ENCODE data around the gene STK32A.

Gene STK32A

GRCh38 chr5:147327905-147328304 is 93.1 kb downstream of the STK32A start:
- no peak for TF ChIP-seq JUND (IDR thresholded peaks at IDR 0.05; ENCODE audit: low read depth)
- DNase-seq (ENCODE audit: low read depth in 1 of 2, low spot score in 1 of 2) = no peak
- in situ Hi-C loops (cut with HindIII; ENCODE audit: low pct_unique_long_range_greater_than_20kb, low sequenced_read_pairs) = no loop called here

GRCh38 chr5:147332658-147333057 is 97.8 kb downstream of the STK32A start:
- no peak for DNase-seq (ENCODE audit: low read depth in 1 of 2, low spot score in 1 of 2)
- in situ Hi-C loops (cut with HindIII; ENCODE audit: low pct_unique_long_range_greater_than_20kb, low sequenced_read_pairs) = no loop called here

DNA sequence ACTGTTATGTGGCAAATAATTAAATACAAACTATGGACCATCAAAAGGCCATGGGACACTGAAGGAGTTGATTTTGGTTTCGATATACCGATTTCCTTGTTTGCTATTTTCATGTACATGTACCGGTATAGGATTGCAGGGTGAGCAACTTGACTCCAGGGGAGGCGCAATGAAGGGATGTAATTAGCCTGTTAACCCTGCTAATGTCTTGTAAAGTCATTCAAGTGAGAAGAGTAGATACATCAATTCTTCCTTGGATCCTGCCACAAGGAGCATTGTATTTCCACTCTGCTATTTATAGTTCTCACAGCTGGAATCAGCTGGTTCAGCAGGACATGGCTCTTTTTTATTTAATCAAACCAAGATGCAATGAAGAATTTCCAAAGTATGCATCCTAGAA is 102.0 kb downstream of the STK32A start:
- TF ChIP-seq JUND (IDR thresholded peaks at IDR 0.05; ENCODE audit: low read depth) = no peak
- in situ Hi-C loops (cut with HindIII; ENCODE audit: low pct_unique_long_range_greater_than_20kb, low sequenced_read_pairs) = no loop called here
- DNase-seq (ENCODE audit: low read depth in 1 of 2, low spot score in 1 of 2) = no peak

More at GRCh38 chr5:147332658-147333057, 97.8 kb downstream of the STK32A start:
- TF ChIP-seq JUND (IDR thresholded peaks at IDR 0.05; ENCODE audit: low read depth) = no peak

DNA sequence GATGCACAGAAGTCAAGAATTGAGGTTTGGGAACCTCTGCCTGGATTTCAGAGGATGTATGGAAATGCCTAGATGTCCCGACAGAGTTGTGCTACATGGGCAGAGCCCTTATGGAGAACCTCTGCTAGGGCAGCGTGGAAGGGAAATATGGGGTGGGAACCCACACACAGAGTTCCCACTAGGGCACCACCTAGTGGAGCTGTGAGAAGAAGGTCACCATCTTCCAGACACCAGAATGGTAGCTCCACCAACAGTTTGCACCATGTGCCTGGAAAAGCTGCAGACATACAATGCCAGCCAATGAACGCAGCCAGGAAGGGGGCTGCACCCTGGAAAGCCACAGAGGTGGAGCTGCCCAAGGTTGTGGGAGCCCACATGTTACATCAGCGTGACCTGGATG is 104.5 kb downstream of the STK32A start:
- in situ Hi-C loops (cut with HindIII; ENCODE audit: low pct_unique_long_range_greater_than_20kb, low sequenced_read_pairs) = no loop called here
- no peak for TF ChIP-seq JUND (IDR thresholded peaks at IDR 0.05; ENCODE audit: low read depth)
- DNase-seq (ENCODE audit: low read depth in 1 of 2, low spot score in 1 of 2) = no peak

DNA sequence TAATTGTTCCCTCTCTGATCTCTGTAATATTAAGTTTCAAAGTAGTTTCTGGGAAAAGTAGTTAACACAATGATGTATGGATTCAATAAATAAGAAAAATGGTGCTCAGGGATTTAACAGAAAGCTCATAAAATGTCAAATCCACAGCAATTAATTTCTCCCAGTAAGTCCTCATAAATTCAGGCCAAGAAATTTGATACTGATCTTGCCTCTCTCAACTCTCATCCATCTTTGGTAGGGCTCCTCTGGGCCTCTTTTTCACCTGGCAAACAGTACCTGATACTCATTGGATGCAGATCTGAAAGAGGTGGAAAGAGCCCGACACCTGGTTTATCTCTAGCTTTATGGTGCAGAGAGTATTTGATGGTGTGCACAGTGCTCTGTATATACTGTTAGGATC is 106.1 kb downstream of the STK32A start:
- in situ Hi-C loops (cut with HindIII; ENCODE audit: low pct_unique_long_range_greater_than_20kb, low sequenced_read_pairs) = no loop called here
- TF ChIP-seq JUND (IDR thresholded peaks at IDR 0.05; ENCODE audit: low read depth) = no peak

GRCh38 chr5:147341345-147341744 is 106.5 kb downstream of the STK32A start:
- TF ChIP-seq JUND (IDR thresholded peaks at IDR 0.05; ENCODE audit: low read depth) = no peak
- in situ Hi-C loops (cut with HindIII; ENCODE audit: low pct_unique_long_range_greater_than_20kb, low sequenced_read_pairs) = no loop called here
- no peak for DNase-seq (ENCODE audit: low read depth in 1 of 2, low spot score in 1 of 2)

More for the DNA sequence above, 106.1 kb downstream of the STK32A start:
- no peak for DNase-seq (ENCODE audit: low read depth in 1 of 2, low spot score in 1 of 2)

DNA sequence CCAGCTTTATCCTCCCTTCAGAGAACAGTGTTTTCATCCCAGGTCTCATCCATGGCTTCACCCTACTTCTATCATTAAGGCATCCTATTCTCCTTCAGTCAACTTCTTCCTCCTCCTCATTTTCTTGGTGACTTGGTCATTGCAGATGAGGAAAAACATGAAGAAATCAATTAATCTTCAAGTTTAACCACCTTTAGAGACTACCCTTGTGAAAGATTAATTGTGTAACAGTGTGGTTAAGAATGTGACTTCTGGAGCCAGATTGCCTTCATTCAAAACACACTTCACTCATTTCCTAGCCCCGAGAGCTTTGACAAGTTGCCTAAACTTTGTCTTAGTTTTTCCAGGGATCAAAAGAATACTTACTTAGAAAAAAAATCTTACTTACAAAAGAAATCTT is 110.0 kb downstream of the STK32A start:
- in situ Hi-C loops (cut with HindIII; ENCODE audit: low pct_unique_long_range_greater_than_20kb, low sequenced_read_pairs) = no loop called here
- no peak for DNase-seq (ENCODE audit: low read depth in 1 of 2, low spot score in 1 of 2)
- TF ChIP-seq JUND (IDR thresholded peaks at IDR 0.05; ENCODE audit: low read depth) = no peak

DNA sequence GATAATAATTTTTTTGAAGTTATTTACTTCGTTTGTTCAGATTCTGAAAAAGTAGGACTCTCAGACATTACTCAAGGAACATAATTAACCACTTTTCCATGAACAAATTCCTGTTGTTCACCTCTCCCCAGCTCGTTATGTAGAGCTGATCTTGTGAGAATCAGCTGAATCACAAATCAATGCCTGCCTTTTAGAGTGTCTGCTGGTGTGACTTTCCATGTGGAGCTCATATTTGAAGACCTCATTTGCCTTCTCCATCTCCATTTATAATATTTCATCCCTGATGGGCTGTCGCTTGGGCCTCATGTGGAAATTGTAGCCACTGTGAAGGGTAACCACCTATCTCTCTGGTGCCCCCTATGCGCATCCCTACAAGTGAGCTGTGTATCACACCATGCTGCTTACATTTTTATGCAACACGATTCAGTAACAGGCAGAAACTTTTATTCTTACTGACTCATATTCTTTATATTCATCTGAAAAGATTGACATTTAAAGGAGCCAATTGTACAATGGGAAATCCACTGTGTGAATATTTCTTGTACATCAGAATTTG is 111.3 kb downstream of the STK32A start:
- no peak for DNase-seq (ENCODE audit: low read depth in 1 of 2, low spot score in 1 of 2)
- TF ChIP-seq JUND (IDR thresholded peaks at IDR 0.05; ENCODE audit: low read depth) = no peak
- in situ Hi-C loops (cut with HindIII; ENCODE audit: low pct_unique_long_range_greater_than_20kb, low sequenced_read_pairs) = no loop called here

DNA sequence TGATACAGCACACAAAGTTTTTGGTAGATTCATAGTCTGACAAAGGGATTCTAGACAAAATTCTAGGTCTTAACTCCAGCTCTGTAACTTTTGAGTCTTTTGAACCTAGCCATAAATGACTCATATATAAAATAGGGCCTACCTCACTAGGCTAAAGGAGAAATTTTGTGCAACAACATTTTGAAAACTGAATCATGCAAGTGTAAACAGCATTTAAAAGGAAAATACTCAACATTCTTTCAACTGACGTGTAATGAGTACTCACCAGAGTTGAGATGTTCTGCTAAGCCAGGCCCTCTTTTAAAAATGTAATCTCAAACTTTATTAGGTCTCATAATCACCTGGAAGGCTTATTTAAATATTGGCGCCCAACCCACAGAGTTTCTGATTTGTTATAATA is 113.2 kb downstream of the STK32A start:
- no peak for TF ChIP-seq JUND (IDR thresholded peaks at IDR 0.05; ENCODE audit: low read depth)
- DNase-seq (ENCODE audit: low read depth in 1 of 2, low spot score in 1 of 2) = no peak
- in situ Hi-C loops (cut with HindIII; ENCODE audit: low pct_unique_long_range_greater_than_20kb, low sequenced_read_pairs) = no loop called here

- in situ Hi-C loops (cut with HindIII; ENCODE audit: low pct_unique_long_range_greater_than_20kb, low sequenced_read_pairs) = no loop called here
- TF ChIP-seq JUND (IDR thresholded peaks at IDR 0.05; ENCODE audit: low read depth) = no peak
- no peak for DNase-seq (ENCODE audit: low read depth in 1 of 2, low spot score in 1 of 2)
These were observed 113.6 kb downstream of the STK32A start for GRCh38 chr5:147348451-147348850.

DNA sequence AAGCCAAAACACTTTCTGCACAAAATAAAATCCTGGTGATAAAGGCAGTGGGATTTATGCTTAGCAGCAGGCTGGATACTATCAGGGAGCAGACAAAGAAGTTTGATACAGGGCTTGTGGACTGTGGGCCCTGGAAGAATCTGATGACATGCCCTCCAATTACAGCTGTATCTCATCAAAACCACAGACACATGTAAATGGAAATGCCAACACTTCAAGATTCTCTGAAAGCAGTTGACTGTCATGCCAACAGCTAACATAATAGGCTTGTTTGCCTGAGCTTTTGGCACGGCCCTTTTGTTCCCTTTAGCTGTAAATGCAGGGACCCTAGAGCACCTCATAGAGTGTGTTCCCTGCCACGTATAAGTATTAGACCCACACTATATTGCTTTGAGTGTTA is 114.4 kb downstream of the STK32A start:
- in situ Hi-C loops (cut with HindIII; ENCODE audit: low pct_unique_long_range_greater_than_20kb, low sequenced_read_pairs) = no loop called here
- no peak for DNase-seq (ENCODE audit: low read depth in 1 of 2, low spot score in 1 of 2)
- TF ChIP-seq JUND (IDR thresholded peaks at IDR 0.05; ENCODE audit: low read depth) = no peak

DNA sequence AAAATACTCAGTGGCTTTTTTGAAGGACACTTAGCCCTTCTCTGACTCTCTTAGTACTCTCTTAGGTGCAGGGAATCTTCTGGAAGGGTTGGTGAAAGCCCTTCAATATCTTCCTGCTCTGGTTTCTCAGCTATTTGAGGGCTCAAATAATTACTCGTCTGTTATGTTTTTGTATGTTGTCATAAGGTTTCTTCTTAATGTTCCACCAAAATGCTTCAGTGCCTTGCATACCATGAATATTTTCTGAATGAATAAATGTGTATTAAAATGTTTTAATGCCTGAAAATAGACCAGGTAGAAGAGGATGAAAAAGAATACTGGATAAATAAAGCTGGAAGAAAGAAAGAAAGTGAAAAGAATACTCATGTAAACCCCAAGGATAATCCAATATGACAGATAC is 124.3 kb downstream of the STK32A start:
- no peak for DNase-seq (ENCODE audit: low read depth in 1 of 2, low spot score in 1 of 2)
- TF ChIP-seq JUND (IDR thresholded peaks at IDR 0.05; ENCODE audit: low read depth) = no peak
- in situ Hi-C loops (cut with HindIII; ENCODE audit: low pct_unique_long_range_greater_than_20kb, low sequenced_read_pairs) = no loop called here

DNA sequence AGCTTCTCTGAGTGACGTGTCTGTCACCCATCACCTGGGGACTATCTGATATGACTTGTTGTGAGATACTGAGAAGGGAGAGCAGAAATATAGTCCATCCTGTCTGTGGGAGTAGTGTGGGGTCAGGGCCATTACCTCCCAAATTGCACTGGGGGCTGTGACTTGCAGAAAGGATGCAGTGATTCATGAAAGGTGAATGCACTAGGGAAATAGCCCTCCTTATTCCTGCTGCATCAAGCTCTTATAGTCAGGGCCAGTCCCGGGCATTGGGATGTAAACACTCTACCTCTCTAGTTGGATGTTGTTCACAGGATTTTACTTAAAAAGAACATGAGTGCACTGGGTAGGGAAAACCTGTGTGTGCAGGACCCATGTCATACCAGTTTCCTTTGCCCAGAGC is 124.8 kb downstream of the STK32A start:
- TF ChIP-seq JUND (IDR thresholded peaks at IDR 0.05; ENCODE audit: low read depth) = no peak
- DNase-seq (ENCODE audit: low read depth in 1 of 2, low spot score in 1 of 2) = no peak
- in situ Hi-C loops (cut with HindIII; ENCODE audit: low pct_unique_long_range_greater_than_20kb, low sequenced_read_pairs) = no loop called here

- no peak for TF ChIP-seq JUND (IDR thresholded peaks at IDR 0.05; ENCODE audit: low read depth)
- in situ Hi-C loops (cut with HindIII; ENCODE audit: low pct_unique_long_range_greater_than_20kb, low sequenced_read_pairs) = no loop called here
These were observed 126.0 kb downstream of the STK32A start for GRCh38 chr5:147360816-147361215.

More at GRCh38 chr5:147360816-147361215, 126.0 kb downstream of the STK32A start:
- no peak for DNase-seq (ENCODE audit: low read depth in 1 of 2, low spot score in 1 of 2)

All from T47D (cell line).